22Rv1 (cell line): ENCODE measurements around the gene ZNF77.
"Not testable (repeated sequence)": the region's sequence is repeated elsewhere in the genome, so short reads cannot be mapped to it uniquely, and the experiment has no call there.

Experiments
- H3K27ac ChIP-seq: fragments of 450-650 bp; 2 replicates; pipeline ENCODE4 v1.5.1; 2017
- CTCF ChIP-seq: fragments of 450-650 bp; IDR thresholded peaks from 2 replicates; pipeline ENCODE4 v1.5.1; 2017; ENCODE audit warnings: mild to moderate bottlenecking
- ZFX ChIP-seq: fragments of 450-650 bp; IDR thresholded peaks from 2 replicates; pipeline ENCODE4 v1.6.1; 2017; ENCODE audit warnings: antibody characterized with exemption, borderline replicate concordance

ZNF77 gene

DNA sequence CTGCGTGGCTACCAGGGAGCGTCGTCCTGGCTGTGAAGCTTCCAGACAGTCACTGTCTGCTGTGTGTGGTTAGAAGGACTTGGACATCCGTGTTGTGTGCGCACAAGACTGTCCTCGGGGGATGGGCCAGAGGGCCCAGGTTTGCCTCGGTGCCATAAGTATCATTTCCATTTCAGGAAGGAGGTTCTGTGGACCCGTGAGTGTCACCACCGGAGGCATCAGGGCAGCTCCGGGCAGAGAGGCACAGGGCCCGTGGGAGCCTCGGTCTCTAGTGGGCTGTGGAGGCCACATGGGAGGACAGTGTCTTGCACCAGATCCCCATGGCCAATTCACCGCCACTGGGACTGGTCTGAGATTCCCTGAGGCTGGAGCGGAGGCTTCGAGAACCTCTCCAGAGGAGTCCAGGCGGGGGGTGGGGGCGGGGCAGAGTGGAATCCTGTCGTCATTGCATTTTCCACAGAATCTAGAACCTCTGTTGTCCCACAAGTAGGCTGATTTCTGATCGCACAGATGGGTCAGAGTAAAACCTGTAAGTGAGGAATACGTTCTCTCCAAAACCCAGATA, 38.1 kb downstream of the ZNF77 start:
- TF ChIP-seq CTCF (no peak), ZFX (no peak)
- H3K27ac ChIP-seq, result no peak overlapping the region

- H3K27ac ChIP-seq, result no peak overlapping the region
- TF ChIP-seq CTCF (no peak), ZFX (no peak)
Measured at GRCh38 chr19:2905918-2906519, 38.8 kb downstream of the ZNF77 start.

- H3K27ac ChIP-seq, result not testable (repeated sequence)
Measured at GRCh38 chr19:2903326-2903725, 41.4 kb downstream of the ZNF77 start.

DNA sequence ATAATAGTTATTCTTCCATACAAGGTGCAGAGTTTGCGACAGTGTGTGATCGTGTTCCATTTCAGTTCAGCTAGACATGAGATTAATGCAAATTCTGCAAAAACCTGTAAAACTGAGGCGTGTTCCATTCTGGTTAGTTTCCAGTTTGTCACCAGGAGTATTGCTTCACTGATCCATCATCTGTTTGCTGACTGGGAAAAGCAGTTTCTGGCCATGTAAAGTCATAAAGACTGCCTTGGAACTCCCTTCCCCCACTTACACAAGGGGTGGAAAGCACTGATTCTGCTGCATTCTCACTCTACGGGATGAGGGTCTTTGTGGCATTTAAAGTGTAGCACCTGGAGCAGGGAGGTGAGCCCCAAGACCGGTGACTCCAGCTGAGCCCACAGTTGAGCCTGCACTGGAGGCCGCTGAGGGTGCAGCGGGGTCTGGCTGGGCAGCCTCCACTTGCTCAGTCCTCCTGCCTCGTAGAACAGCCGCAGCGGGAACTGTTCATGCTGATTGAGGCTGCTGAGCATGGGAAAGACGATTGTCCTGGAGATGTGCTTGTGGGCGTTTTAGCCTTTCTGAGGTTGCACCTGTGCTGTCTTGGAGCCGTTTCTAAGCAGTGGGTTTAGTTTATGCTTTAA, 42.1 kb downstream of the ZNF77 start:
- H3K27ac ChIP-seq, result no peak overlapping the region
- TF ChIP-seq ZFX (no peak), CTCF (no peak)

GRCh38 chr19:2900296-2901252, 44.2 kb downstream of the ZNF77 start, which contains the start of gene ZNF57:
ZNF57 (plus strand) TSS chr19:2900928; CDS start chr19:2901046, 118 bp downstream.
- TF ChIP-seq CTCF, result no peak
- TF ChIP-seq ZFX, result no peak
- H3K27ac ChIP-seq, result peak within 1 kb of the TSS; percentile 83

DNA sequence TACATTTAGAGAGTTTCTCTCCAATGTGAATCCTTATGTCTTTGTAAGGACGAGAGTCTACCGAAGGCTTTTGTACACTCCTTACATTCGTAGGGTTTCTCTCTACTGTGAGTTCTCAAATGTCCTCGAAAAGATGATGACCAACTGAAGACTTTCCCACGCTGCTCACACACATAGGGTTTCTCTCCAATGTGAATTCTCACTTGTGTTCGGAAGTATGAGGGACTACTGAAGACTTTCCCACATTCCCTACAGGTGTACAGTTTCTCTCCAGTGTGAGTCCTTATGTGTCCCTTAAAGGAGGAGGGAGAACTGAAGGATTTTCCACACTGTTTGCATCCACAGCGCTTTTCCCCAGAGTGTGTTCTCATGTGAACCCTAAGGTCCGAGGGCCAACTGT, 48.1 kb downstream of the ZNF77 start:
- no peak overlapping the region for H3K27ac ChIP-seq
- TF ChIP-seq ZFX, result no peak
- TF ChIP-seq CTCF, result no peak

DNA sequence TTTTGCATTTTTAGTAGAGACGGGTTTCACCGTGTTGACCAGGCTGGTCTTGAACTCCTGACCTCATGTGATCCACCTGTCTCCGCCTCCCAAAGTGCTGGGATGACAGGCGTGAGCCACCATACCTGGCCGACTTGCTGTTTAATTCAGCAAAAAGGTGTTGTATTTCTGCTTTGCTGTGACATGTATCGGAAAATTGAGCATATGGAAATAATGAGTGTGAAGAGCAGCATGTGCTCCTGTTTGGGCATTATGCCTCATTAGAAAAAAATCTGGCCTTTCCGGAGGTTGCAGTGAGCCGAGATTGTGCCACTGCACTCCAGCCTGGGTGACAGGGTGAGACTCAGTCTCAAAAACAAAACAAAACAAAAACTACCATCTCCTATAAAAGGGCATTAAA, 54.2 kb downstream of the ZNF77 start:
- H3K27ac ChIP-seq, result not testable (repeated sequence)
